Measurements from ENCODE around the gene CD52. TPM values are rescaled to one million over a fixed set of nuclear protein-coding genes. Genes with fewer than 3 reads are reported as not detected.

The CD52 gene
- total and polyA plus RNA-seq, 2 experiments from 2014 or later = 7.3 TPM; not detected in 1

DNA sequence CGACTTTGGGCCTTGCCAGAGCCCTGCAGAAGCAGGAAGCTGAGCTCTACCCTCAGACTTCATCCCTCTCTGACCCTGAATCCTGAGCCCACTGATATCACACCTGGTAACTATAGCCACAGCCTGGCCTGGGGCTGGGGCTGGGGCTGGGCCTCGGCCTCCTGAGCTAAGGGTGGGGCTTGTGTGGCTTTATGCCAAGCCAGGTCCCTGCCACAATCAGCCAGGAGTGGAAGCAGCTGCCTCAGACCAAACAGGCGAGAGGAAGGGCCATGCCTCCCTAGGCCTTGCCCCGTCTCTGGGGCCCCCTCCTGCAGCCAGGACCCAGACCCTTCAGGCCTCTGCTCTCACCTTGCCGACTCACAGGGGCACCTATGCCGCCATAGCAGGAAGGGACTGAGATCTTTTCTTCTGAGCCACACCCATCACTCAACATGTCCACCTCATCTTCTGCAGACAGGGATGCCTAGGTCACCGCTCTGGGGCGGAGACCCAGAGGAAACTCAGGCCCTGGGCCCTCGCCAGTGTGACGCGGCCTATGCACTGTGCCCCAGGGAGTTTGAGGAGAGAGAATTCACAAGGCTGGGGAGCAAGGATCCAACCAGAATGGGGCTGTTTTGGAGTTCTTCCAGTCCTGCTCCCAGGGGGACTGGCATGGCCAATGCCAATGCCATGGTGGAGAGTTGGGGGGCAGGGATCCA is 17.0 kb upstream of the CD52 start:
- Histone ChIP-seq H3K4me1 (ENCODE audit: insufficient read depth) (peaks cover 5% of the 10 kb centered on the region; the same call in 1 of the 2 replicates), H4K20me1 (replicated peaks; ENCODE audit: insufficient read depth) (no peaks in the 10 kb centered on the region), H3K27me3 (ENCODE audit: insufficient read depth) (no peaks in the 10 kb centered on the region), H3K36me3 (ENCODE audit: insufficient read depth) (no peaks in the 10 kb centered on the region), H3K27ac (ENCODE audit: low read depth) (no peak overlapping the region), H3K9me2 (ENCODE audit: insufficient read depth) (no peaks in the 10 kb centered on the region), H3K79me2 (replicated peaks; ENCODE audit: insufficient read depth) (0 out of 2 replicates have a peak, but pooled peaks cover 6% of the 10 kb centered on the region), H2AFZ (no peak overlapping the region), H3F3A (replicated peaks; ENCODE audit: low read depth) (0 out of 2 replicates have a peak, but pooled peaks cover under 1% of the 10 kb centered on the region), H3K4me2 (no peak overlapping the region), H3K4me3 (no peak overlapping the region)
- DNase-seq (ENCODE audit: low spot score) (no peak), ATAC-seq (no peak)
- H3K27ac Mint-ChIP-seq = no peak overlapping the region
- no peaks in the 10 kb centered on the region for H3K36me3 Mint-ChIP-seq (ENCODE audit: low read depth)
- H3K4me1 Mint-ChIP-seq = peaks cover 3% of the 10 kb centered on the region; the same call in 2 of the 3 replicates
- TF ChIP-seq, protein P1, sequence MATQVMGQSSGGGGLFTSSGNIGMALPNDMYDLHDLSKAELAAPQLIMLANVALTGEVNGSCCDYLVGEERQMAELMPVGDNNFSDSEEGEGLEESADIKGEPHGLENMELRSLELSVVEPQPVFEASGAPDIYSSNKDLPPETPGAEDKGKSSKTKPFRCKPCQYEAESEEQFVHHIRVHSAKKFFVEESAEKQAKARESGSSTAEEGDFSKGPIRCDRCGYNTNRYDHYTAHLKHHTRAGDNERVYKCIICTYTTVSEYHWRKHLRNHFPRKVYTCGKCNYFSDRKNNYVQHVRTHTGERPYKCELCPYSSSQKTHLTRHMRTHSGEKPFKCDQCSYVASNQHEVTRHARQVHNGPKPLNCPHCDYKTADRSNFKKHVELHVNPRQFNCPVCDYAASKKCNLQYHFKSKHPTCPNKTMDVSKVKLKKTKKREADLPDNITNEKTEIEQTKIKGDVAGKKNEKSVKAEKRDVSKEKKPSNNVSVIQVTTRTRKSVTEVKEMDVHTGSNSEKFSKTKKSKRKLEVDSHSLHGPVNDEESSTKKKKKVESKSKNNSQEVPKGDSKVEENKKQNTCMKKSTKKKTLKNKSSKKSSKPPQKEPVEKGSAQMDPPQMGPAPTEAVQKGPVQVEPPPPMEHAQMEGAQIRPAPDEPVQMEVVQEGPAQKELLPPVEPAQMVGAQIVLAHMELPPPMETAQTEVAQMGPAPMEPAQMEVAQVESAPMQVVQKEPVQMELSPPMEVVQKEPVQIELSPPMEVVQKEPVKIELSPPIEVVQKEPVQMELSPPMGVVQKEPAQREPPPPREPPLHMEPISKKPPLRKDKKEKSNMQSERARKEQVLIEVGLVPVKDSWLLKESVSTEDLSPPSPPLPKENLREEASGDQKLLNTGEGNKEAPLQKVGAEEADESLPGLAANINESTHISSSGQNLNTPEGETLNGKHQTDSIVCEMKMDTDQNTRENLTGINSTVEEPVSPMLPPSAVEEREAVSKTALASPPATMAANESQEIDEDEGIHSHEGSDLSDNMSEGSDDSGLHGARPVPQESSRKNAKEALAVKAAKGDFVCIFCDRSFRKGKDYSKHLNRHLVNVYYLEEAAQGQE (IDR thresholded peaks at IDR 0.05; ENCODE audit: unreplicated experiment) = no peak
- TF ChIP-seq ZNF331 (CRISPR knock-in tag; IDR thresholded peaks at IDR 0.05; ENCODE audit: low read depth) (no peak), JUNB (IDR thresholded peaks at IDR 0.05; ENCODE audit: unreplicated experiment) (no peak), EZH2 (IDR thresholded peaks at IDR 0.05; ENCODE audit: low read depth, unreplicated experiment) (no peak), EZH2phosphoT487 (IDR thresholded peaks at IDR 0.05; ENCODE audit: unreplicated experiment) (no peak), ZNF114 (CRISPR knock-in tag; IDR thresholded peaks at IDR 0.05) (no peak), STAT1 (IDR thresholded peaks at IDR 0.05; ENCODE audit: unreplicated experiment) (no peak), POLR2AphosphoS5 (IDR thresholded peaks at IDR 0.05; ENCODE audit: low read depth) (no peak), CREB1 (CRISPR knock-in tag; IDR thresholded peaks at IDR 0.05; ENCODE audit: low read depth) (no peak), NANOG (IDR thresholded peaks at IDR 0.05; ENCODE audit: borderline replicate concordance) (no peak)
- TF ChIP-seq, protein P2, sequence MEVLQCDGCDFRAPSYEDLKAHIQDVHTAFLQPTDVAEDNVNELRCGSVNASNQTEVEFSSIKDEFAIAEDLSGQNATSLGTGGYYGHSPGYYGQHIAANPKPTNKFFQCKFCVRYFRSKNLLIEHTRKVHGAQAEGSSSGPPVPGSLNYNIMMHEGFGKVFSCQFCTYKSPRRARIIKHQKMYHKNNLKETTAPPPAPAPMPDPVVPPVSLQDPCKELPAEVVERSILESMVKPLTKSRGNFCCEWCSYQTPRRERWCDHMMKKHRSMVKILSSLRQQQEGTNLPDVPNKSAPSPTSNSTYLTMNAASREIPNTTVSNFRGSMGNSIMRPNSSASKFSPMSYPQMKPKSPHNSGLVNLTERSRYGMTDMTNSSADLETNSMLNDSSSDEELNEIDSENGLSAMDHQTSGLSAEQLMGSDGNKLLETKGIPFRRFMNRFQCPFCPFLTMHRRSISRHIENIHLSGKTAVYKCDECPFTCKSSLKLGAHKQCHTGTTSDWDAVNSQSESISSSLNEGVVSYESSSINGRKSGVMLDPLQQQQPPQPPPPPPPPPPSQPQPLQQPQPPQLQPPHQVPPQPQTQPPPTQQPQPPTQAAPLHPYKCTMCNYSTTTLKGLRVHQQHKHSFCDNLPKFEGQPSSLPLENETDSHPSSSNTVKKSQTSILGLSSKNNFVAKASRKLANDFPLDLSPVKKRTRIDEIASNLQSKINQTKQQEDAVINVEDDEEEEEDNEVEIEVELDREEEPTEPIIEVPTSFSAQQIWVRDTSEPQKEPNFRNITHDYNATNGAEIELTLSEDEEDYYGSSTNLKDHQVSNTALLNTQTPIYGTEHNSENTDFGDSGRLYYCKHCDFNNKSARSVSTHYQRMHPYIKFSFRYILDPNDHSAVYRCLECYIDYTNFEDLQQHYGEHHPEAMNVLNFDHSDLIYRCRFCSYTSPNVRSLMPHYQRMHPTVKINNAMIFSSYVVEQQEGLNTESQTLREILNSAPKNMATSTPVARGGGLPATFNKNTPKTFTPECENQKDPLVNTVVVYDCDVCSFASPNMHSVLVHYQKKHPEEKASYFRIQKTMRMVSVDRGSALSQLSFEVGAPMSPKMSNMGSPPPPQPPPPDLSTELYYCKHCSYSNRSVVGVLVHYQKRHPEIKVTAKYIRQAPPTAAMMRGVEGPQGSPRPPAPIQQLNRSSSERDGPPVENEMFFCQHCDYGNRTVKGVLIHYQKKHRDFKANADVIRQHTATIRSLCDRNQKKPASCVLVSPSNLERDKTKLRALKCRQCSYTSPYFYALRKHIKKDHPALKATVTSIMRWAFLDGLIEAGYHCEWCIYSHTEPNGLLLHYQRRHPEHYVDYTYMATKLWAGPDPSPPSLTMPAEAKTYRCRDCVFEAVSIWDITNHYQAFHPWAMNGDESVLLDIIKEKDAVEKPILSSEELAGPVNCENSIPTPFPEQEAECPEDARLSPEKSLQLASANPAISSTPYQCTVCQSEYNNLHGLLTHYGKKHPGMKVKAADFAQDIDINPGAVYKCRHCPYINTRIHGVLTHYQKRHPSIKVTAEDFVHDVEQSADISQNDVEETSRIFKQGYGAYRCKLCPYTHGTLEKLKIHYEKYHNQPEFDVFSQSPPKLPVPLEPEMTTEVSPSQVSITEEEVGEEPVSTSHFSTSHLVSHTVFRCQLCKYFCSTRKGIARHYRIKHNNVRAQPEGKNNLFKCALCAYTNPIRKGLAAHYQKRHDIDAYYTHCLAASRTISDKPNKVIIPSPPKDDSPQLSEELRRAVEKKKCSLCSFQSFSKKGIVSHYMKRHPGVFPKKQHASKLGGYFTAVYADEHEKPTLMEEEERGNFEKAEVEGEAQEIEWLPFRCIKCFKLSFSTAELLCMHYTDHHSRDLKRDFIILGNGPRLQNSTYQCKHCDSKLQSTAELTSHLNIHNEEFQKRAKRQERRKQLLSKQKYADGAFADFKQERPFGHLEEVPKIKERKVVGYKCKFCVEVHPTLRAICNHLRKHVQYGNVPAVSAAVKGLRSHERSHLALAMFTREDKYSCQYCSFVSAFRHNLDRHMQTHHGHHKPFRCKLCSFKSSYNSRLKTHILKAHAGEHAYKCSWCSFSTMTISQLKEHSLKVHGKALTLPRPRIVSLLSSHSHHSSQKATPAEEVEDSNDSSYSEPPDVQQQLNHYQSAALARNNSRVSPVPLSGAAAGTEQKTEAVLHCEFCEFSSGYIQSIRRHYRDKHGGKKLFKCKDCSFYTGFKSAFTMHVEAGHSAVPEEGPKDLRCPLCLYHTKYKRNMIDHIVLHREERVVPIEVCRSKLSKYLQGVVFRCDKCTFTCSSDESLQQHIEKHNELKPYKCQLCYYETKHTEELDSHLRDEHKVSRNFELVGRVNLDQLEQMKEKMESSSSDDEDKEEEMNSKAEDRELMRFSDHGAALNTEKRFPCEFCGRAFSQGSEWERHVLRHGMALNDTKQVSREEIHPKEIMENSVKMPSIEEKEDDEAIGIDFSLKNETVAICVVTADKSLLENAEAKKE (CRISPR knock-in tag; IDR thresholded peaks at IDR 0.05) = no peak
- TF ChIP-seq, protein P3, sequence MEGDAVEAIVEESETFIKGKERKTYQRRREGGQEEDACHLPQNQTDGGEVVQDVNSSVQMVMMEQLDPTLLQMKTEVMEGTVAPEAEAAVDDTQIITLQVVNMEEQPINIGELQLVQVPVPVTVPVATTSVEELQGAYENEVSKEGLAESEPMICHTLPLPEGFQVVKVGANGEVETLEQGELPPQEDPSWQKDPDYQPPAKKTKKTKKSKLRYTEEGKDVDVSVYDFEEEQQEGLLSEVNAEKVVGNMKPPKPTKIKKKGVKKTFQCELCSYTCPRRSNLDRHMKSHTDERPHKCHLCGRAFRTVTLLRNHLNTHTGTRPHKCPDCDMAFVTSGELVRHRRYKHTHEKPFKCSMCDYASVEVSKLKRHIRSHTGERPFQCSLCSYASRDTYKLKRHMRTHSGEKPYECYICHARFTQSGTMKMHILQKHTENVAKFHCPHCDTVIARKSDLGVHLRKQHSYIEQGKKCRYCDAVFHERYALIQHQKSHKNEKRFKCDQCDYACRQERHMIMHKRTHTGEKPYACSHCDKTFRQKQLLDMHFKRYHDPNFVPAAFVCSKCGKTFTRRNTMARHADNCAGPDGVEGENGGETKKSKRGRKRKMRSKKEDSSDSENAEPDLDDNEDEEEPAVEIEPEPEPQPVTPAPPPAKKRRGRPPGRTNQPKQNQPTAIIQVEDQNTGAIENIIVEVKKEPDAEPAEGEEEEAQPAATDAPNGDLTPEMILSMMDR (conservative IDR thresholded peaks at IDR 0.05; ENCODE audit: low read depth in 2 of 2) = no peak
- TF ChIP-seq, protein P4, sequence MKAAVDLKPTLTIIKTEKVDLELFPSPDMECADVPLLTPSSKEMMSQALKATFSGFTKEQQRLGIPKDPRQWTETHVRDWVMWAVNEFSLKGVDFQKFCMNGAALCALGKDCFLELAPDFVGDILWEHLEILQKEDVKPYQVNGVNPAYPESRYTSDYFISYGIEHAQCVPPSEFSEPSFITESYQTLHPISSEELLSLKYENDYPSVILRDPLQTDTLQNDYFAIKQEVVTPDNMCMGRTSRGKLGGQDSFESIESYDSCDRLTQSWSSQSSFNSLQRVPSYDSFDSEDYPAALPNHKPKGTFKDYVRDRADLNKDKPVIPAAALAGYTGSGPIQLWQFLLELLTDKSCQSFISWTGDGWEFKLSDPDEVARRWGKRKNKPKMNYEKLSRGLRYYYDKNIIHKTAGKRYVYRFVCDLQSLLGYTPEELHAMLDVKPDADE (IDR thresholded peaks at IDR 0.05) = no peak
- H3K4me3 Mint-ChIP-seq = no peak overlapping the region
- no peaks in the 10 kb centered on the region for H3K9me3 Mint-ChIP-seq
- peaks cover 5% of the 10 kb centered on the region for H3K27me3 Mint-ChIP-seq (ENCODE audit: insufficient read depth, low read depth, poor library complexity)
